HG03066 (cell line): ENCODE measurements around the gene ZFYVE21.

Experiments
- ATAC-seq: cut with Tn5 transposase; IDR thresholded peaks from one replicate; pipeline ENCODE4 v1.9.1; 2021; ENCODE audit warnings: low read depth; ENCODE audit not compliant: unreplicated experiment

Gene ZFYVE21

DNA sequence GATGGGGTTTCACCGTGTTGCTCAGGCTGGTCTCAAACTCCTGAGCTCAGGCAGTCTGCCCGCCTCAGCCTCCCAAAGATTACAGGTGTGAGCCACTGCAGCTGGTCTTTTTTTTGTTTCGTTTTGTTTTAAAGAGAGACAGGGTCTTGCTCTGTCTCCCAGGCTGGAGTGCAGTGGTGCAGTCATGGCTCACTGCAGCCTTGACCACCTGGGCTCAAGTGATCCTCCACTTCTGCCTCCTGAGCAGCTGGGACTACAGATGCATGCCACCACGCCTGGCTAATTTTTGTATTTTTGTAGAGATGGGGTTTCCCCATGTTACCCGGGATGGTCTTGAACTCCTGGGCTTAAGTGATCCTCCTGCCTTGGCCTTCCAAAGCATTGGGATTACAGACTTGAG, 24.0 kb upstream of the ZFYVE21 start:
- ATAC-seq, result peak; percentile 68

DNA sequence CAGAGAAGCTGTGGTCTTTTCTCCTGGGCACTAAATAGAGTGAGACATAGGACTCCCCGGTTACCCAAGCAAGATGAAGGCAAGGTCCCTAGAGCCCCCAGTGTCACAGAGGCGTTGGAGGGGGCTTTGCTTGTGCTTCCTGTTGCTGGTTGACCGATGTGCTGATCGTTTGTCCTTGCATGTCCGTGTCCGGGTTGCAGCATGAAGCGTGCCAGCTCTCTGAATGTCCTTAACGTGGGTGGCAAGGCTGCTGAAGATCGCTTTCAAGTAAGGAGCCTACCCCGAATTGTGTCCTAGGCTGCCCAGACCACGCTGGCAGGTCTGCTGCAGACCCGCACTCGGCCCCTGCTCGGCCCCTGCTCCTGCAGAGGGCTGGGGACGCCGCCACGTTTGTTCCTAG, 23.5 kb upstream of the ZFYVE21 start:
- ATAC-seq, result peak; percentile 8

- no peak for ATAC-seq
Measured at GRCh38 chr14:103692871-103693270, 22.7 kb upstream of the ZFYVE21 start.

- no peak for ATAC-seq
Measured at GRCh38 chr14:103693515-103693914, 22.1 kb upstream of the ZFYVE21 start.

GRCh38 chr14:103694572-103695026, 21.0 kb upstream of the ZFYVE21 start:
- ATAC-seq, result no peak

- no peak for ATAC-seq
Measured at GRCh38 chr14:103695296-103696069, 20.1 kb upstream of the ZFYVE21 start.

GRCh38 chr14:103696070-103696402, 19.6 kb upstream of the ZFYVE21 start:
- ATAC-seq, result no peak

DNA sequence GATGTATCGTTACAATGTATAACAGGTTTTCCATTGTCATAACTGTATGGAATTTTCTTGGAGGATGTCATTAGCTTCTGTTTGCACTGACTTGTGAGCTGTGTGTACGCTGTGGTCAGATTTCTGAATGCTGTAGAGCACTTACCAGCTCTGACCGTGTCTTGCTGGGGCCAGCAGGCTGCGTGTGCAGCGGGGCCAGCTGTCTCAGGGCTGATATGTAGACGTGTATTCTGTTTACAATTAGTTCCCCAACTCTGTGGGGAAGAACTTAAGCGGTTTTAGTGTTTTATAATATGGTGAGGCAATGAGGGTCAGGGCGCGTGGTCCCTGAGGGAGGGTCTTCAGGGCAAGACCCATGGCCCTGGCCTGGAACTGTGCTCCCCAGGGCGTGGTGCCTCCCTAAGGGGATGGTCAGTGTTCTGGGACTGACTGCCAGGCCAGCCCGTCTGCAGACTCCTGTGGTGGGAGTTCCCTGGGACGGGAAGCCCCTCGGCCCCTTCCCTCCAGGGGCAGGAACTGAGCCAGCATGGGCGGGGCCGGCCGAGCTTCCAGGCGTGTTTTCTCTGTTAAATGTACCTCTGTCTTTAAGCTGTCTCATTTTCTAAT, 19.0 kb upstream of the ZFYVE21 start:
- no peak for ATAC-seq

GRCh38 chr14:103697206-103697602, 18.4 kb upstream of the ZFYVE21 start:
- no peak for ATAC-seq

- no peak for ATAC-seq
Measured at GRCh38 chr14:103697603-103698379, 17.8 kb upstream of the ZFYVE21 start.

GRCh38 chr14:103698380-103699260, 17.0 kb upstream of the ZFYVE21 start:
- no peak for ATAC-seq

DNA sequence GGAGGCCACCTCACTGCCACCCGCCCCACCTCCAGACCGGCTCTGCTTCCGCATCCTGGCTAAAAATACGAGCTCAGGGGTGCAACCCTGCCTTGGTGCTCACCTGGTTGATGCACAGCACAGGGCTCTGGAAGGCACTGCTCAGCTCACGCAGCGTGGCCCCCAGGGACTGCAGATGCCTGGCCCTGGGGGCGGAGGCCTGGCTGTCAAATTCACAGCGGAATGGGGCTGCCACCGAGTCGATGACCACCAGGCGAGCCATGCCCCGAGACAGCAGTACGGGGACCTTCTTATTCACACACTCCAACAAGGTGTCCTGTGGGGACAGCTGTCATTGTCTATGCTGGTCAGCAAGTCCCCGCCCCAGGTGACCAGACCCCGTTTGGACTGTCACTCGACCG, 16.3 kb upstream of the ZFYVE21 start:
- ATAC-seq, result no peak

DNA sequence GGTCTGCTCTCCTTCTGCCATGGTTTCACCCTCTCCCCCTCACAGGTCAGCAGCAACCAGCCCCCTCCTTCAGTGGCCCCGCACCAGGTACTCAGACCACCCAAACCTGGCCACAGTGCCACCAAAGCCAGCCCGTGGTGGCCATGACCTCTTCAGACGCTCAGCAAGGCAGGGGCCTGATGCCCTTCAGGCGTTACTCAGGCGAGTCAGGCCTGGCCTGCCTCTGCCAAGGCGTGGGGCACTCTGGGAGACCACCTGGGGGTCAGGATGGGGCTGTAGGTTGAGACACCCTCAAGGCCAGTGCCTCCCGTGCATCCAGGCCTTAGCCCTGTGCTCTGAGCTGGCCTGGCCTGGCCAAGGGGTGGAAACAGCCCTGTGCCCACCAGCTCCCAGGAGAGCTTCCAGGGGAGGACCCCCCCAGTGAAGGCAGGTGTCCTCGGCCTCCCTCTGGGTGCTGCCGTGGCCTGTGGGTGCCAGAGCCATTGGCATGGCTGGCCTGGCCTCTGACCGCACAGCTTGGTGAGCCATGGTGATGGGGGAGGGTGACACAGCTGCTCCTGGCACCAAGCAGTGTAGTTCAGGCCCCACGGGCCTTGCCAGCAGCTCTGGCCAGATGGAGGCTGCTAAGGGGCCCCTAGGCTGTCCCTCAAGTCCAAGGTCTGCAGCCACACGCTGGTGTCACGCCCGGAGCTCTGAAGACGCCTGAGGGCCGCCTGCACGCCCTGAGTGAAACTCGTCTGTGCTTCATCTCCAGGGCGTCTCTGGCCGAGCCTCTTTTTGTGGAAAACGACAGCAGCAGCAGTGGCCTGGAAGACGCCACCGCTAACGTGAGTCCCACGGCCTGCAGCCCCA, 15.5 kb upstream of the ZFYVE21 start:
- ATAC-seq, result no peak

- ATAC-seq, result no peak
Measured at GRCh38 chr14:103700753-103701490, 14.7 kb upstream of the ZFYVE21 start.

- no peak for ATAC-seq
Measured at GRCh38 chr14:103702095-103702494, 13.5 kb upstream of the ZFYVE21 start.

- no peak for ATAC-seq
Measured at GRCh38 chr14:103702497-103703432, 12.8 kb upstream of the ZFYVE21 start.

GRCh38 chr14:103703433-103704385, 11.9 kb upstream of the ZFYVE21 start:
- no peak for ATAC-seq
